Astrocyte of the spinal cord (primary cell): Measurements from ENCODE around the gene CDKAL1.

Experiments
- DNase-seq: peaks from one replicate; pipeline ENCODE4 v3.0.0; 2011; ENCODE audit warnings: low read depth, low spot score
- H3K4me3 ChIP-seq: 2 replicates; pipeline ENCODE4 v1.5.1; 2011; ENCODE audit warnings: low read depth, mild to moderate bottlenecking, low read length, moderate library complexity
- in situ Hi-C: cut with HindIII; loops from 2 replicates; pipeline ENCODE4 v1.10.0; 2017; ENCODE audit warnings: low sequenced_read_pairs
- TF ChIP-seq, protein P1 (sequence below): IDR thresholded peaks from 2 replicates; pipeline ENCODE4 v1.5.1; 2012; ENCODE audit warnings: low read depth, mild to moderate bottlenecking, low read length, inconsistent platforms

The CDKAL1 gene

DNA sequence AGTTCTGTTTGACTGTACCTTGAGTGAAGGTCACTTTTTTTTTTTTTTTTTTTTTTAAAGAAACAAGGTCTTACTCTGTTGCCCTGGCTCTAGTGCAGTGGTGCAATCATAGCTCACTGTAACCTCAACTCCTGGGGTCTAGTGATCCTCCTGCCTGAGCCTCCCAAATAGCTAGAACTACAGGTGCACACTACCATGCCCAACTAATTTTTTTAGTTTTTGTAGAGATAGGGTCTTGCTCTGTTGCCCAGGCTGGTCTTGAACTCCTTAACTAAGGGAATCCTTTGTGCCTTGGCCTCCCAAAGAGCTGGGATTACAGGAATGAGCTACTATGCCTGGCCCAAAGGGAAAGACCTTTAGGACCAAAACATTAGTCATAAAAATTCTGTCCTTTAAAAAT is 413.7 kb downstream of the CDKAL1 start:
- TF ChIP-seq, protein P1, sequence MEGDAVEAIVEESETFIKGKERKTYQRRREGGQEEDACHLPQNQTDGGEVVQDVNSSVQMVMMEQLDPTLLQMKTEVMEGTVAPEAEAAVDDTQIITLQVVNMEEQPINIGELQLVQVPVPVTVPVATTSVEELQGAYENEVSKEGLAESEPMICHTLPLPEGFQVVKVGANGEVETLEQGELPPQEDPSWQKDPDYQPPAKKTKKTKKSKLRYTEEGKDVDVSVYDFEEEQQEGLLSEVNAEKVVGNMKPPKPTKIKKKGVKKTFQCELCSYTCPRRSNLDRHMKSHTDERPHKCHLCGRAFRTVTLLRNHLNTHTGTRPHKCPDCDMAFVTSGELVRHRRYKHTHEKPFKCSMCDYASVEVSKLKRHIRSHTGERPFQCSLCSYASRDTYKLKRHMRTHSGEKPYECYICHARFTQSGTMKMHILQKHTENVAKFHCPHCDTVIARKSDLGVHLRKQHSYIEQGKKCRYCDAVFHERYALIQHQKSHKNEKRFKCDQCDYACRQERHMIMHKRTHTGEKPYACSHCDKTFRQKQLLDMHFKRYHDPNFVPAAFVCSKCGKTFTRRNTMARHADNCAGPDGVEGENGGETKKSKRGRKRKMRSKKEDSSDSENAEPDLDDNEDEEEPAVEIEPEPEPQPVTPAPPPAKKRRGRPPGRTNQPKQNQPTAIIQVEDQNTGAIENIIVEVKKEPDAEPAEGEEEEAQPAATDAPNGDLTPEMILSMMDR, result no peak
- no peak overlapping the region for H3K4me3 ChIP-seq
- DNase-seq, result no peak
- in situ Hi-C loops, result no loop called here

DNA sequence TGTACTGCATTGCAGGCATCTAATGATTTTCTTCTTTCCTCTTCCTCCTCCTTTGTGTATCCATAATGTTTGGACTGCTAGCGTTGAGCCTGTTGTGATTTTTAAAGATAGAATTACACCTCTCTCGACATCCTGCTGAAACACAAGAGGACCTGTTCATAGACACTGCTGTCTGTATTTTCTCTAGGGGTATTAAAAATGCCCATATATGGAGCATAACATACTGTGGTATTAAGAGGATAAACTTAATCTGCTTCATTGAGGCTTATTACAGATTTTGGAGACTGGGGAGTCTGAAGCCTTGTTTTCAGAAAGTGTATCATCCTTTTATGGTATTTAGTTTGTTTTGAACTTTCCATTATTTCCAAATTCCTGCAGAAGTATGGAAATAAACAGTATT is 414.3 kb downstream of the CDKAL1 start:
- no peak for DNase-seq
- in situ Hi-C loops, result no loop called here
- TF ChIP-seq, protein P1, result no peak
- H3K4me3 ChIP-seq, result no peak overlapping the region

DNA sequence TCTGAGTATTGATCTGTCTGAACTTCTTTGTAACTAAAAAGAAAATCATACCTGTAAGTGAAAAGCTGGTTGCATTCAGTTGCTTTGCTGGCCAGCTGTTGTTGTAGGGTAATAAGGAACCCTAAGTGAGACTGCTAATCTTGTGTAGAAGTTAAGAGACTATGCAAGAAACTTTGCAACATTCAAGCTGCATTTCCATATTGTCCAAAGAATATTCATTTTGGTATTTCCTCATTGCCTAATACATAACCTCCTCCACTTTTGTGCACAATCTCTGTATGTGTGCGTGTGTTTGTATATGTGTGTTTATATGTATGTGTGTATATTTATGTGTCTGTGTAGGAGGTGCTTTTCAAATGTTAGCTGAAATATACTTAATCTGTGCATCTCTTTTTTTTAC is 414.9 kb downstream of the CDKAL1 start:
- TF ChIP-seq, protein P1, result no peak
- in situ Hi-C loops, result no loop called here
- no peak overlapping the region for H3K4me3 ChIP-seq

DNA sequence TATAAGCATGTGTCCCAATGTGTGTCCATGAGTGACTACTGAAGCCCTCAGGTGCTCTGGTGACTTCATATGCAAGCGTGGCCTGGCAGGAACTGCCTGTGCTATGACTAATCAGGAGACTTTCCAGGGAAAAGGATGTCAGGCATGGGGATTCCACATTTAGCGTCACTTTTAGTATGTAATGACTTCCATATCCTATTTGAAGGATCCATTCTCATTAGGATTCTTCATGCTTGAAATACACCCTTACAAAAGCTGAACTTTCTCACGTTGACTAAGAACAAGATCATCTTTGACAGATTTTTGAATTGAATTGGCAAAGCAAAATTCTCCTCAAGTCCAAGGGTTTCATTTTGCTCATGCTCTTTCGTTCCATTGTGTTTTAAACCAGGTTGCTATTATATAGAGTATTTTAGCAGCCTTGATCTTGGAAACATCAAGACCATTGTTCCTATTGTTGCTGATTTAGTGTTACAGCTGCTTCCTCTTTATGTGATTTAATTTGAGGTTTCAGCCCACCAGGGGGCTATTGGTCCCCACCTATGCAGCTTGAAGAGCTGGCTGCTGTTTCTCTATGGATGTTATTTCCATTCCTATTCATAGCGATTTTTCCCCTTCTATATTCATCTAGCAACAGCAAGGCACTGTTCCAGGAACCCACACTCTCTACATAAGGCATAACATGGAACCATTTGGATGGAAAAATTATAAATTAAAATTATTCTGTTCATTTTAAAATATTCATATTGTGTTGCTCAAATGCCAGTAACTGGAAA is 418.6 kb downstream of the CDKAL1 start:
- TF ChIP-seq, protein P1, result no peak
- in situ Hi-C loops, result no loop called here
- DNase-seq, result peak; percentile 77
- H3K4me3 ChIP-seq, result no peak overlapping the region

More for the DNA sequence above, 414.9 kb downstream of the CDKAL1 start:
- DNase-seq, result no peak

- in situ Hi-C loops, result no loop called here
- TF ChIP-seq, protein P1, result no peak
- DNase-seq, result no peak
- H3K4me3 ChIP-seq, result no peak overlapping the region
These were observed 420.1 kb downstream of the CDKAL1 start for GRCh38 chr6:20954315-20954714.

DNA sequence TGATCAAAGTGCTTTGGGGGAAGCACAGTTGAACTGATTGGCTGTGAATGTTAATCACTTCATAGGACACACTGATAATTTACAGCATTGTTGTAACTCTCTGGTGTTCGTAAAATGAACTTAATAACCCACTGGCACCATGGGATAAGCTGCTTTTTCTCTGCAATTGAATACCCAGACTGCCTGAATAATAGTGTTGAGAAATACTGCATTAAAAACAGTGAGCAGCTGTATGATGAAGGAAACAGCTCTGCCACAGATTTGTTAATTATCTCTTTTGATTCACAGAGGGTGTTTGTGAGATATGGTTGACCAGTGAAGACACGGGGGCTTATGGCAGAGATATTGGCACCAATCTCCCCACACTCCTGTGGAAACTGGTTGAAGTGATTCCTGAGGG is 420.9 kb downstream of the CDKAL1 start:
- in situ Hi-C loops, result no loop called here
- no peak for DNase-seq
- no peak overlapping the region for H3K4me3 ChIP-seq
- TF ChIP-seq, protein P1, result no peak
